PC-9 (cell line): ENCODE results near the gene ZFP91. TPM values are rescaled to one million over a fixed set of nuclear protein-coding genes. Genes with fewer than 3 reads are reported as not detected.

Source experiments
- BruUV-seq: library from RNA; stranded (reverse); fragments of 400-500 nt; replicated peaks from 2 replicates; lab custom pipeline; 2021; lab: Mats Ljungman, UMichigan
- CTCF ChIA-PET: fragments of 300-600 bp; sonication (Branson Sonifier 250); formaldehyde crosslinking; loops from one replicate; lab custom pipeline; 2022; ENCODE audit warnings: antibody characterized with exemption; lab: Charles Lee
- POLR2A ChIA-PET: fragments of 300-600 bp; sonication (Branson Sonifier 250); formaldehyde crosslinking; loops from one replicate; lab custom pipeline; 2022; ENCODE audit warnings: antibody characterized with exemption; ENCODE audit not compliant: unreplicated experiment; lab: Charles Lee
- DNase-seq, 2 experiments: peaks; one replicate each; pipeline versions ENCODE4 v3.0.0 to v3.0.0-alpha.2; 2015 to 2022; ENCODE audit warnings: mixed read lengths in 1 of 2
- H2AFZ ChIP-seq: fragments of 200-600 bp; sonication (generic); 2 replicates; pipeline ENCODE4 v1.8.1; 2017; ENCODE audit warnings: antibody characterized with exemption
- H3F3A ChIP-seq: fragments of 200-600 bp; sonication (generic); 2 replicates; pipeline ENCODE4 v1.8.1; 2017; ENCODE audit warnings: antibody characterized with exemption, mild to moderate bottlenecking, low read depth; ENCODE audit not compliant: insufficient read depth
- H3K27ac ChIP-seq: fragments of 200-600 bp; sonication (generic); 2 replicates; pipeline ENCODE4 v1.6.1; 2016; ENCODE audit warnings: mixed run types
- H3K27me3 ChIP-seq: fragments of 200-600 bp; sonication (generic); 2 replicates; pipeline ENCODE4 v1.6.1; 2016; ENCODE audit warnings: low read depth, mixed run types; ENCODE audit not compliant: insufficient read depth
- H3K36me3 ChIP-seq: fragments of 200-600 bp; sonication (generic); 2 replicates; pipeline ENCODE4 v1.6.1; 2016; ENCODE audit warnings: low read depth, mixed run types
- H3K4me1 ChIP-seq: fragments of 200-600 bp; sonication (generic); replicated peaks from 2 replicates; pipeline ENCODE4 v1.6.1; 2016; ENCODE audit warnings: mixed run types; ENCODE audit not compliant: insufficient read depth
- H3K4me2 ChIP-seq: fragments of 200-600 bp; sonication (generic); 2 replicates; pipeline ENCODE4 v1.6.1; 2017; ENCODE audit warnings: mixed run types
- H3K4me3 ChIP-seq: fragments of 200-600 bp; sonication (generic); 2 replicates; pipeline ENCODE4 v1.6.1; 2016; ENCODE audit warnings: mixed run types
- H3K79me2 ChIP-seq: fragments of 200-600 bp; sonication (generic); 2 replicates; pipeline ENCODE4 v1.6.1; 2017; ENCODE audit warnings: low read depth, mixed run types
- H3K9me2 ChIP-seq: fragments of 200-600 bp; sonication (generic); 2 replicates; pipeline ENCODE4 v1.8.1; 2017; ENCODE audit warnings: mild to moderate bottlenecking; ENCODE audit not compliant: insufficient read depth
- H3K9me3 ChIP-seq: fragments of 200-600 bp; sonication (generic); 2 replicates; pipeline ENCODE4 v1.8.1; 2016; ENCODE audit warnings: low read depth; ENCODE audit not compliant: insufficient read depth
- H4K20me1 ChIP-seq: fragments of 200-600 bp; sonication (generic); 2 replicates; pipeline ENCODE4 v1.8.1; 2017; ENCODE audit not compliant: insufficient read depth
- EZH2 ChIP-seq: fragments of 200-600 bp; sonication (generic); IDR thresholded peaks from 2 replicates; pipeline ENCODE4 v1.8.0; 2017; ENCODE audit warnings: antibody characterized with exemption, low read depth
- intact Hi-C: fragments of 100-400 bp; cut with micrococcal nuclease; formaldehyde crosslinking; loops from one replicate; pipeline ENCODE4 v1.10.0; 2022; ENCODE audit not compliant: unreplicated experiment
- total RNA-seq: library from RNA; stranded (reverse); gene quantifications from 2 replicates; pipeline ENCODE4 v1.2.3, GENCODE V29; 2021
- TF ChIP-seq, protein P1 (sequence below): fragments of 200-600 bp; sonication (generic); conservative IDR thresholded peaks from 2 replicates; pipeline ENCODE4 v1.6.1; 2017; ENCODE audit warnings: mixed run types, antibody characterized with exemption, mild to moderate bottlenecking, moderate library complexity

ZFP91 gene
- total RNA-seq, 1 experiment from 2014 or later = 67.5 TPM

DNA sequence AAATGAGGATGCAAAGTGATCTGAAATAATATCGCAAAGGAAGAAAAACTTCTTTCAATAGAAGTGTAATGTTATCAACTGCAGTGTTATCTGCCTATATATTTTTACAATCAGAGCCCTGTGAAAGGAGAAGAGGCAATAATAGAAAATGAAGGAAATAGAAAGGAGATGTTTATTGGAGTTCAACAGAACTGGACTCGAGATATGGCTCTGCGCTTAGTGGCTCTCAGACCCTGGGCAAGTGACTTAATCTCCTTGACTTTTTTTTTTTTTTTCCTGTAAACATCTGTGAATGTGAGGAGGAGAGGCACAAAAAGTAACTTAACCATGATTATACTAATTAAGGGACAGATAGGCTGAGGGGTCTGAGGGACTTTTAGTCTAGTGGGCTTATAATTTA, 62.5 kb downstream of the ZFP91 start:
- Histone ChIP-seq H3F3A (no peaks in the 10 kb centered on the region), H2AFZ (no peak overlapping the region), H3K4me3 (no peak overlapping the region), H3K27ac (no peak overlapping the region), H4K20me1 (no peaks in the 10 kb centered on the region), H3K4me2 (no peak overlapping the region), H3K79me2 (no peaks in the 10 kb centered on the region), H3K9me2 (no peaks in the 10 kb centered on the region), H3K9me3 (peaks cover 8% of the 10 kb centered on the region; the same call in 1 of the 2 replicates), H3K27me3 (no peaks in the 10 kb centered on the region), H3K4me1 (no peaks in the 10 kb centered on the region), H3K36me3 (no peaks in the 10 kb centered on the region)
- DNase-seq = no peak
- intact Hi-C loops = no loop called here
- ChIA-PET CTCF (no interaction called here), POLR2A (interaction anchor here (0.6 kb wide), 1 partner anchor 147 kb away, joined by 6 read pairs; no protein-coding TSS in a partner anchor)
- no peak for TF ChIP-seq EZH2
- TF ChIP-seq, protein P1, sequence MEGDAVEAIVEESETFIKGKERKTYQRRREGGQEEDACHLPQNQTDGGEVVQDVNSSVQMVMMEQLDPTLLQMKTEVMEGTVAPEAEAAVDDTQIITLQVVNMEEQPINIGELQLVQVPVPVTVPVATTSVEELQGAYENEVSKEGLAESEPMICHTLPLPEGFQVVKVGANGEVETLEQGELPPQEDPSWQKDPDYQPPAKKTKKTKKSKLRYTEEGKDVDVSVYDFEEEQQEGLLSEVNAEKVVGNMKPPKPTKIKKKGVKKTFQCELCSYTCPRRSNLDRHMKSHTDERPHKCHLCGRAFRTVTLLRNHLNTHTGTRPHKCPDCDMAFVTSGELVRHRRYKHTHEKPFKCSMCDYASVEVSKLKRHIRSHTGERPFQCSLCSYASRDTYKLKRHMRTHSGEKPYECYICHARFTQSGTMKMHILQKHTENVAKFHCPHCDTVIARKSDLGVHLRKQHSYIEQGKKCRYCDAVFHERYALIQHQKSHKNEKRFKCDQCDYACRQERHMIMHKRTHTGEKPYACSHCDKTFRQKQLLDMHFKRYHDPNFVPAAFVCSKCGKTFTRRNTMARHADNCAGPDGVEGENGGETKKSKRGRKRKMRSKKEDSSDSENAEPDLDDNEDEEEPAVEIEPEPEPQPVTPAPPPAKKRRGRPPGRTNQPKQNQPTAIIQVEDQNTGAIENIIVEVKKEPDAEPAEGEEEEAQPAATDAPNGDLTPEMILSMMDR = no peak
- no TSS peak for BruUV-seq

DNA sequence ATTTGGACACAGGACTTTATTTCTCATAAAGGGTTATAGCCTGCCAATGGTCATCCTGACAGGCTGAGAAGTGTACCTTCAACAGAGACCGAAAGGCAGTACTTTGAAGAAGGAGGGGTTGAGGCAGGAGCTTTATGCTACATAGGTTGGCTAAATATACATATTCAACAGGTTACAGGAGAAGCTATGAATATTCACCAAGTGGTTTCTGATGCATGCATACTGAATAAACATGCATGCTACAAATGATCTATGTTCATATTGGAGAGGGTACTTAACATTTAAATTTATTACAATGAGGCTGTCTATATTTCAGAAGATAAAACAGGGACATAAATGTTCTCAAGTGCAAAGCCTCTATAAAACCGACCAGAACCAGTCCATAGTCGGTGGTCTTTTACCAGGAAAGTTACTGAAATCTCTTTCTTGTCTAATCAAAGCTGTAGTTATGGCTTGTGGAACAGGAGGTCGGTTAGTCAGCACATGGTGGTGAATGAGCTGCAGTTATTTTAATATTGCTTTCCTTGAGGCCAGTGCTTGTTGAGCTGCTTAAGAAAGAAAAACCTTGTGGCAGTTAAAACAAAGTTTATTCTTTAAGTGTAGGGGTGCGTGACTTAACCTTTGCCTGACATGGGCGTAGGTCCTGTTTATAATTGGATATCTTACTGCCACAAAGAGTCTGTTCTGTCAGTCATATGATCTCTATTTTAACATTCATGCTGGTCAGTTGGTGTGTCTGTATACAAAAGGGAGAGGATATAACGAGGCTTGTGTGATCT, 63.1 kb downstream of the ZFP91 start:
- Histone ChIP-seq H3K27ac (no peak overlapping the region), H4K20me1 (no peaks in the 10 kb centered on the region), H3K9me3 (peaks cover 8% of the 10 kb centered on the region; the same call in 1 of the 2 replicates), H3K4me3 (no peak overlapping the region), H3K79me2 (no peaks in the 10 kb centered on the region), H3K9me2 (no peaks in the 10 kb centered on the region), H3K4me2 (no peak overlapping the region), H3K36me3 (no peaks in the 10 kb centered on the region), H3K4me1 (no peaks in the 10 kb centered on the region), H3F3A (no peaks in the 10 kb centered on the region), H2AFZ (no peak overlapping the region), H3K27me3 (no peaks in the 10 kb centered on the region)
- no peak for DNase-seq
- no TSS peak for BruUV-seq
- TF ChIP-seq, protein P1 = no peak
- TF ChIP-seq EZH2 = no peak
- CTCF ChIA-PET = no interaction called here
- POLR2A ChIA-PET = interaction anchor here (0.6 kb wide), 1 partner anchor 146 kb away, joined by 6 read pairs; no protein-coding TSS in a partner anchor
- intact Hi-C loops = no loop called here

DNA sequence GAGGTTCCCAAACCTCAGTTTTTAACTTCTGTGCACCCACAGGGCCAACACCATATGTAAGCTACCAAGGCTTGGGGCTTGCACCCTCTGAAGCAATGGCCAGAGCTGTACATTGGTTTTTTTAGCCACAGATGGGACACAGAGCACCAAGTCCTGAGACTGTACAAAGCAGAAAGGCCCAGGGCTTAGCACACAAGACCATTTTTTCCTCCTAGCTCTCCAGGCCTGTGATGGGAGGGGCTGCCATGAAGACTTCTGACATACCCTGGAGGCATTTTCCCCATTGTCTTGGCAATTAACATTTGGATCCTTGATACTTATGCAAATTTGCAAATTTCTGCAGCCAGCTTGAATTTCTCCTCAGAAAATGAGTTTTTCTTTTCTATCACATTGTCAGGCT, 67.0 kb downstream of the ZFP91 start:
- no peaks in the 10 kb centered on the region for H3K4me1 ChIP-seq
- no peaks in the 10 kb centered on the region for H3K9me2 ChIP-seq
- H3K4me3 ChIP-seq = no peak overlapping the region
- CTCF ChIA-PET = no interaction called here
- no peak for DNase-seq
- no peaks in the 10 kb centered on the region for H4K20me1 ChIP-seq
- H3K79me2 ChIP-seq = no peaks in the 10 kb centered on the region
- BruUV-seq = no TSS peak
- intact Hi-C loops = no loop called here
- no peaks in the 10 kb centered on the region for H3F3A ChIP-seq
- no peak overlapping the region for H3K27ac ChIP-seq
- TF ChIP-seq, protein P1 = no peak
- TF ChIP-seq EZH2 = no peak
- no peak overlapping the region for H3K4me2 ChIP-seq
- H2AFZ ChIP-seq = no peak overlapping the region
- no peaks in the 10 kb centered on the region for H3K27me3 ChIP-seq
- H3K36me3 ChIP-seq = no peaks in the 10 kb centered on the region
- POLR2A ChIA-PET = no interaction called here
- peaks cover 8% of the 10 kb centered on the region; the same call in 1 of the 2 replicates for H3K9me3 ChIP-seq
